C4-2B (cell line): ENCODE results near the gene MED15.

Source experiments
- CTCF ChIP-seq: fragments of 450-650 bp; conservative IDR thresholded peaks from 2 replicates; pipeline ENCODE4 v1.5.1; 2017; ENCODE audit warnings: mild to moderate bottlenecking
- ZFX ChIP-seq: fragments of 450-650 bp; IDR thresholded peaks from 2 replicates; pipeline ENCODE4 v1.6.1; 2017

- TF ChIP-seq CTCF (no peak), ZFX (no peak)
Observed at GRCh38 chr22:20560716-20561115, 53.3 kb downstream of the MED15 start.
